GM18498 (cell line): Measurements from ENCODE around the gene ATAD5.
"Not testable (repeated sequence)": the region's sequence is repeated elsewhere in the genome, so short reads cannot be mapped to it uniquely, and the experiment has no call there.

Source experiments
- ATAC-seq: cut with Tn5 transposase; IDR thresholded peaks from one replicate; pipeline ENCODE4 v1.9.1; 2021; ENCODE audit warnings: mild to moderate bottlenecking, moderate library complexity; ENCODE audit not compliant: unreplicated experiment

The ATAD5 gene

GRCh38 chr17:30821871-30822723 is 9.7 kb upstream of the ATAD5 start:
- no peak for ATAC-seq

DNA sequence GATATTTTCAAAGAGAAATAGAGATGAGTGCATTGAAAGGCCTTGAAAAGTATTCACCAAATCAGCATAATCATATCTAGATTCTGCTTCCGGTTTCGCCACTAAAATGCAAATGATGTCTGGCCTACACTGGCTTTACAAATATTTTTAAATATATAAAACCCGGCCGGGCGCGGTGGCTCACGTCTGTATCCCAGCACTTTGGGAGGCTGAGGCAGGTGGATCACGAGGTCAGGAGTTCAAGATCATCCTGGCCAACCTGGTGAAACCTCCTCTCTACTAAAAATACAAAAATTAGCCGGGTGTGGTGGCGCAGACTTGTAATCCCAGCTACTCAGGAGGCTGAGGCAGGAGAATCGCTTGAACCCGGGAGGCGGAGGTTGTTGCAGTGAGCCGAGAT is 8.8 kb upstream of the ATAD5 start:
- ATAC-seq: not testable (repeated sequence)

GRCh38 chr17:30823421-30823820 is 8.3 kb upstream of the ATAD5 start:
- ATAC-seq: no peak

DNA sequence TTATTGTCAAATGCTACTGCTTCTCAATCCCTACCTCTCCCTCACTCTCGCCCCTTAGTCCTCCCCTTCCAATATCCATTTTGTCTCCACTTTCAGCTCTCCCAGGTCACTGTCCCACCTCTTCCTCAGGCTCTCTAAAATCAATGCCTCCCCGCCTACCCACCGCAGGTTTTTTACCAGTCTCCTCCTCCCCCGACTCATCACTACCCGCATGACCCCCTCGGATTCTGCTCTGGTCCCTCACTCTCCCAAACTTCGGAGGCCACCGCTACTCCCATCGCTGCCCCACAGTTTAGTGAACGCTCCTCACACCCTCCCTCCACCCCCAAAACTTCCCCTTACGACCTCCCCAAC is 7.8 kb upstream of the ATAD5 start:
- no peak for ATAC-seq

- peak; percentile 87 for ATAC-seq
Observed at GRCh38 chr17:30824356-30825145, 7.2 kb upstream of the ATAD5 start, which contains the start of gene CRLF3. CRLF3 (minus strand) TSS chr17:30824692; CDS start chr17:30824651, 41 bp downstream.

DNA sequence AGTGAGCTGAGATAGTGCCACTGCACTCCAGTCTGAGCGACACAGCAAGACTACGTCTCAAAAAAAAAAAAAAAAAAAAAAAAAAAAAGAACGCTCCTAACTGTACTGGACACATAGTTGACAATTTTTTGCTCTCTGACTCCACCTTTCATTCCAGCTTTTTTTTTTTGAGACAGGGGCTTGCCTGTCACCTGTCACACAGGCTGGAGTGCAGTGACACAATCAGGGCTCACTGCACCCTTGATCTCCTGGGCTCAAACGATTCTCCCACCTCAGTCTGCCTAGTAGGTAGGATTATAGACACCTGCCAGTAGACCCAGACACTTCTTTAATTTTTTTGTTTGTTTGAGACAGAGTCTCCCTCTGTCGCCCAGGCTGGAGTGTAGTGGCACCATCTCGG is 4.7 kb upstream of the ATAD5 start:
- ATAC-seq: no peak

GRCh38 chr17:30829022-30829421 is 2.7 kb upstream of the ATAD5 start:
- ATAC-seq: no peak

GRCh38 chr17:30831257-30831656 is 509 bp upstream of the ATAD5 start:
- ATAC-seq: no peak

- no peak for ATAC-seq
Observed at GRCh38 chr17:30832438-30833124, 815 bp downstream of the ATAD5 start.

DNA sequence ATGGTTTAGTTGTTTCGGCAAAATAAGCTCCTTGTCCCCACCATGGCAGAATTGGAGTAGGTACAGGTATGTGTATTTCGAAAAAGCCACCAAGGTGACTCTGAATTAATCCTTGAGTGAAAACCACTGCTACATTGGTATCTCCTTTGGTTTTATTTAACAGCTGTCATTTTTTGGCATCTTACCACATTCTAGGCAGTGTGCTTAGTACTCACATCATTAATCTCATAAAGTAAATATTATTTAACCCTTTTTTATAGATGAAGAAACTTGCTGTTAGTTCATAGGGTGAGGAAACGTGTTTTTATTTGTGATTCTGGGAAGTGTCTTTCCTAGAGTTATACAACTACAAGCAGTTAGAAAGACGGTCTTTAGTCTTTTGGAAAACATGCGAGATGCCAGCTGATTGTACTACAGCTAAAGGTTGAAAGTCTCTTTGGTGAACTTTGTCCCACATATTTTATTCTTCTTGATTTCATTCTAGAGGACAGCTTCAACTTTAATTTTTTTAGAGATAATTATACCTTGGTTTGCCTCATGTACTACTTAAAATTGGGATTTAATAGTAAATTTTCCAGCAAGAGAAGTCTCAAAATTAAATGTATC is 6.5 kb downstream of the ATAD5 start:
- ATAC-seq: no peak

- ATAC-seq: no peak
Observed at GRCh38 chr17:30840771-30841170, 9.0 kb downstream of the ATAD5 start.

GRCh38 chr17:30848021-30848420 is 16.3 kb downstream of the ATAD5 start:
- ATAC-seq: no peak

DNA sequence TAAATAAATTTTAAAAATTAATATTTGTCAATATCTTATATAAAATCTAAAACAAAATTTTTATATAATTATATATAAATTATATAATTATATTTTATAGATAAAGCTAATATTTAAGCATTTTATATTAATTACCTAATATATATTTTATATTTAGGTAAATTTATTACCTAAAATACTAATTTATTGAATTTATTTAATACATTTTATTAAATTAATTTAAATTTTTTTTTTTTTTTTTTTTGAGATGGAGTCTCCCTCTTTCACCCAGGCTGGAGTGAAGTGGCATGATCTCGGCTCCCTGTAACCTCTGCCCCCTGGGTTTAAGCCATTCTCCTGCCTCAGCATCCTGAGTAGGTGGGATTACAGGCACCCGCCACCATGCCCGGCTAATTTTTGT is 22.4 kb downstream of the ATAD5 start:
- ATAC-seq: no peak

GRCh38 chr17:30858556-30859250 is 26.9 kb downstream of the ATAD5 start:
- ATAC-seq: no peak

GRCh38 chr17:30864636-30865035 is 32.9 kb downstream of the ATAD5 start:
- ATAC-seq: no peak

DNA sequence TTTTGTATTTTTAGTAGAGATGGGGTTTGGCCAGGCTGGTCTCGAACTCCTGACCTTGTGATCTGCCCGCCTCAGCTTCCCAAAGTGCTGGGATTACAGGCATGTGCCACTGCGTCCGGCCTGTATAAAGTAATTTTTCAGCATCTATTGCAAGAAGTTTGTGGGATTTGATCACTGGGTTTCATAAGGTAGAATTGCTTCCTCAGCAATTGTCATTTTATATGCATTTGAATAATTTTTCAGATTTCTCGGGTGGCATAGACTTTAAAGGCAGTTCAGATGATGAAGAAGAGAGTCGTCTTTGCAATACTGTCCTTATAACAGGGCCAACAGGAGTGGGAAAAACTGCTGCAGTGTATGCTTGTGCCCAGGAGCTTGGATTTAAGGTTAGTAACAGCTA is 37.2 kb downstream of the ATAD5 start:
- ATAC-seq: no peak

DNA sequence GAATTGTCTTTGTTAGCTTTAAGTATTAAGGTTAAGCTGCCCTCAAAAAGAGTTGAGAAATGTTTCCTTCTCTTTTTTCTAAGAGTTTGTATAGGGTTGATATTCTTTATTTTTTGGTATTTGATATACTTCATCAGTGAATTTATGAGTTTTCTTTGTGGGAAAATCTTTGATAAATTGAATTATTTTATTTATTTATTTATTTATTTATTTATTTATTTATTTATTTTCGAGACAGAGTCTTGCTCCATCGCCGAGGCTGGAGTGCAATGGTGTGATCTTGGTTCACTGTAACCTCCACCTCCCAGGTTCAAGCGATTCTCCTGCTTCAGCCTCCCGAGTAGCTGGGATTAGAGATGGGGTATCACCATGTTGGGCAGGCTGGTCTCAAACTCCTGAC is 54.4 kb downstream of the ATAD5 start:
- ATAC-seq: no peak

GRCh38 chr17:30894236-30894635 is 62.5 kb downstream of the ATAD5 start:
- no peak for ATAC-seq

DNA sequence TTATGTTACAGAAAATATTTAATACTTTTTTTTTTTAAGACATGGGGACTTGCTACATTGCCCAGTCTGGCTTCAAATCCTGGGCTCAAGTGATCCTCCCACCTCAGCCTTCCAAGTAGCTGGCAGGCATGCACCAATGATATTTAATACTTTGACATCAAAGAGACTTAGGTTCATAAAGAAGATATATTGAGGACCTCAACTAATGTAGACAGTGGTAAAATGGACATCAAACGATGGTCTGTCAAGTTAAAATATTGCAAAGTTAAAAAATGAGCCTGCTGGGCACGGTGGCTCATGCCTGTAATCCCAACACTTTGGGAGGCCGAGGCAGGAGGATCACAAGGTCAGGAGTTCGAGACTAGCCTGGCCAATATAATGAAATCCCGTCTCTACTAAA is 65.5 kb downstream of the ATAD5 start:
- no peak for ATAC-seq

DNA sequence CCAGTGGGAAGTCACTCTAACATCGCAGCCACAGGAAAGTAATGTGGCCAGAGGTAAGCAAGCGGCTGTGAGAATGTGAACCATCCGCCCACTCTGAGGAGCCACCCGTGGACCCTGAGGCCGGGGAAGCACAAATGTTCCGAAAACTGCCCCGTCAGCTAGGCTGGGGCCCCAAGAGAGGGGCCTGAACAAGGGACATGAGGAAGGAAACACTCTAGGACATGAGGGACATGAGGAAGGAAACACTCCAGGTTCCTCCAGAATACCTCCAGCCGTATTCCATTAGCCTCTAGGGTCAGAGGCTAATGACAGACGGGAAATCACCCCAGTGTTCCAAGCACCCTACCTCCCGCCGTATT is 74.0 kb downstream of the ATAD5 start:
- ATAC-seq: peak; percentile 32
